ENCODE measurements around the gene GBX1. TPM values are rescaled to one million over a fixed set of nuclear protein-coding genes. Genes with fewer than 3 reads are reported as not detected.
A peak's percentile ranks its signal among the peaks of the same experiment; 100 is the strongest.

GBX1 gene
- total RNA-seq, 2 donors from 2014 or later = 1.2 TPM; not detected in 1

DNA sequence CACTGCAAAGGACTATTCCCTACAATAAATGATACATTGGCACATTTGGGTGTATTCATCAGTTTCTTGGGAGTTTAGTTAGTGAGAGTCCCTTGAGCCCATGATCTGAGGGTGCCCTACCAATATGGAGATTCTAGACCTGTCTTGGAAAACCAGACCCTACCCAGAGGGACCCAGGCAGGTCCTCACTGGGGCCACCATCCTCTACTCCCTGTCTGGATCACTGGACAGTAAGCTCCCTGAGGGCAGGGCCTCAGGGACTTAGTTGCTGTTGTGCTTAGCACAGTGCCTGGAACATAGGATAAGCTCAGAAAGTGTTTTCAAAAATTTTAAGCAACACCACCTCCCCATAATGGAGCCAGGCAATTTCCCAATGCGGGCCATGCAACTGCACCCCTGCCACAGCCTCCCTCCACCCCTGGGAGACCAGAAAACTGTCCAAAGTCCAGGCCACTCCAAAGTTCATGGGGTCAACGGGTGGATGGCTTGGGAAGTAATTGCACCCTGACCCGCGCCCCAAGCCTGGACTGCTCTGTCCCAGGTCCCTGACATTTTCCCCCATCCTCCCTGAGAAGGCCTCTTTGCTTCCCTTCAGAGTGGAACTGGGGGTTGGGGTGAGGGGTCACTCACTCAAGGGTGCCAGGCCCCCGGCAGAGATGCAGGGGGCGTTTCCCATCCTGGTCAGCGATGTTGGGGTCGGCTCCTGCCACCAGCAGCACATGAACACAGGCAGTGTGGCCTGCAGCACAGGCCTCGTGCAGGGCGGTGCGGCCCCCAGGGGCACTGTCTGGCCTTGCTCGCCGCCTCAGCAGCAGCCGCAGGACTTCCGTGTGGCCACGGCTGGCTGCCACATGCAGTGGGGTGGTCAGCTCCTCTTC, 18.5 kb upstream of the GBX1 start:
- no peak overlapping the region for H3K27ac Mint-ChIP-seq
- no peak overlapping the region for H3K4me3 Mint-ChIP-seq
- H3K9me3 Mint-ChIP-seq = no peaks in the 10 kb centered on the region
- H3K4me1 Mint-ChIP-seq = no peaks in the 10 kb centered on the region
- H3K36me3 Mint-ChIP-seq (ENCODE audit: low read depth) = no peaks in the 10 kb centered on the region
- no peaks in the 10 kb centered on the region for H3K27me3 Mint-ChIP-seq
- ATAC-seq (replicated peaks) = no peak

DNA sequence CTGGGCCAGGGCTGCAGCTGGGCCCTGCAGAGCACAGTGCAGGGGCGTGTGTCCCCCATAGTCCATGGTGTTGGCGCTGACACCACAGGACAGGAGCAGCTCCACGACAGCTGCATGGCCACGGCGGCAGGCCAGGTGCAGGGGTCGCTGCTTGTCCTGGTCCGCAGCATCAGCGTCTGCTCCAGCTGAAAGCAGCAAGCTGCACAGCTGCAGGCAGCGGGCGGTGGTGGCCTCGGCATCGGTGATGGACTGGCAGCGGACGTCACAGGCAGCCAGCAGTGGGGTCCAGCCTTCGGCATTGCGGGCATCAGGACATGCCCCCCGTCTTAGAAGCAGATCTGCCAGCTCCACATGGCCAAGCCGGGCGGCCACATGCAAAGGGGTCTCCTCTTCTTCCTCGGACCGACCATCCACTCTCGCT, 13.5 kb upstream of the GBX1 start:
- Mint-ChIP-seq H3K27me3 (peaks cover 3% of the 10 kb centered on the region), H3K4me3 (no peak overlapping the region), H3K27ac (no peak overlapping the region), H3K9me3 (no peaks in the 10 kb centered on the region), H3K36me3 (ENCODE audit: low read depth) (no peaks in the 10 kb centered on the region), H3K4me1 (no peaks in the 10 kb centered on the region)
- no peak for ATAC-seq (replicated peaks)

DNA sequence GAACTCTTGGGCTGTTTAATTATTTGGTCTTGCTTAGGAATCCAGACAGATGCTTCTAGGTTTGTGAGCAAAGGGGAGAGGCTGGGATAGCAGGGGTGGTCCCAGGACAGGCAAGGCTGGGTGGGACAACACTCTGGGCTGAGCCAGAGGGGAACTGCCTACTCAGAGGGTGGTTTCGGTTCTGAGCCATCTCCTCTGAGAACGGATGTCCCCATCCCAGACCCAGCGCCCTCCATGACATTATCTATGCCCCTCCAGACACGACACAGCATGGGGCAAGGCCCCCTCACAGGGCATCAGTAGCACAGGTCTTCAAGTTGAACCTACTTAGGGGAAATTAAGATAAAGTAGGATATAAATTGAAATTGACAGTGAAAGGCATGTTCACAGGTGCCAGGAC, 12.5 kb upstream of the GBX1 start:
- H3K27ac Mint-ChIP-seq = no peak overlapping the region
- H3K4me3 Mint-ChIP-seq = no peak overlapping the region
- no peaks in the 10 kb centered on the region for H3K36me3 Mint-ChIP-seq (ENCODE audit: low read depth)
- no peak for ATAC-seq (replicated peaks)
- H3K4me1 Mint-ChIP-seq = no peaks in the 10 kb centered on the region
- no peaks in the 10 kb centered on the region for H3K9me3 Mint-ChIP-seq
- H3K27me3 Mint-ChIP-seq = peaks cover 3% of the 10 kb centered on the region

DNA sequence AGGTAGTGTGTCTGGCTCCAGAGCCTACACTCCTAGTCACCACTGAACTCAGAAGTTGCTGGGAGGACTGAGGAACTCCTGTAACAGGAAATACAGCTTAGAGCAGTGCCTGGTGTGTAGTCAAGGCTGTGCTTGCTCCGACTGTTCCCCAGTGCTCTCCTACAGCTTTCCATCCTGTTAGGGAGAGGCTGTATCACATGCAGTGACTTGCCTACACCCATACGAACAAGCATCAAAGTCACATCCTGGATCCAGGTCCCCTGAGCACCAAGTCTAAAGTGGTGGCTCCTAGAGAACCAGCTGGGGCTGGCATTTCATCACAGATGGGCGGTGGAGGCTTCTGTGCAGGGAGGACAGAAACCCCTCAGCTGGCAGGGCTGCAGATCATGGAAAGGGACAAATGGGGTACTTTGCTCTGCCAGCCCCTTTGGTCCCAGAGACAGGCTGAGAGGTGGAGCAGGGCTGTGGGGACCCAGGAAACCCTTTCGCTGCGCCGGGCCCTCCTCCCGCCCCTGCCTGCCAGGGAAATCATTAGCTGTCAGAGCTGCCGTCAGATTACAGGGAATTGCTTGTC, 11.9 kb upstream of the GBX1 start:
- Mint-ChIP-seq H3K27me3 (peaks cover 3% of the 10 kb centered on the region), H3K4me3 (no peak overlapping the region), H3K9me3 (no peaks in the 10 kb centered on the region), H3K4me1 (no peaks in the 10 kb centered on the region), H3K27ac (no peak overlapping the region), H3K36me3 (ENCODE audit: low read depth) (no peaks in the 10 kb centered on the region)
- ATAC-seq (replicated peaks) = no peak

DNA sequence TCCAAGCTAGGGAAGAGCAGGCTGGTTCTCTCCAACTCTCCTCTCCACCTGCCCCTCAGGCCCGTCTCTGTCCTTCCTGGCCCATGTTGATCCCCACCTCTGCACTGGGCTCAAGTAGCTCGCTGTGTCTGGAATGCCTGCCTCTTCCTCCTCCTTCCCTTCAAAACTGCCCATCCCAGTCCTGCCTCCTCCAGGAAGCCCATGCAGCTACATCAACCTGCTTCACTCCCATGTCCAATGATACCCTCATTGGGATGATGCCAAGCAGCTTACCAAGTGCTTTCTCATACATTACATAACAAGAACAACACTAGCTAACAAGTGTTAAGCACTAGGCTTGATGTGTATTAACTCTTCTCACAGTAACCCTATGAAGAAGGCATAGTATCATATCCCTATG, 11.3 kb upstream of the GBX1 start:
- H3K4me3 Mint-ChIP-seq = no peak overlapping the region
- no peaks in the 10 kb centered on the region for H3K9me3 Mint-ChIP-seq
- no peak overlapping the region for H3K27ac Mint-ChIP-seq
- H3K36me3 Mint-ChIP-seq (ENCODE audit: low read depth) = no peaks in the 10 kb centered on the region
- ATAC-seq (replicated peaks) = no peak
- H3K27me3 Mint-ChIP-seq = peaks cover 3% of the 10 kb centered on the region
- H3K4me1 Mint-ChIP-seq = no peaks in the 10 kb centered on the region

DNA sequence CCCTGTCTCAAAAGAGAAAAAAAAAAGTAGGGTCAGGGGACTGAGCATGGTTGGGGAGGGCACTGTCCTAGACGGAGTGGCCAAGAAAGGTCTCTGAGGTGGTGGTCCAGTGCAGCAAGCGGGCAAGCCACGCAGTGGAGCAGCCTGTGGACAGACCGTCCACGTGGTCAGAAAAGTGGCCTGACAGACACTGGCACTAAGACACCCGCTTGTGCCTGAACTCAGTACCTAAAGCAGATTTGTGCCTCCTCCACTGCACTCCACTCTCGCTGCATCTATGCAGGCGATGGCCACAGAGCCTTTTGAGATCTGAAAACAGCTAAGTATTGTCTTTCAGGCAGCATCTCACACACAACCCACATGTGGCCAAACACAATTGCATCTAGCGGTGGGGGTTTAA, 10.7 kb upstream of the GBX1 start:
- no peaks in the 10 kb centered on the region for H3K36me3 Mint-ChIP-seq (ENCODE audit: low read depth)
- peaks cover 6% of the 10 kb centered on the region for H3K27me3 Mint-ChIP-seq
- no peak overlapping the region for H3K27ac Mint-ChIP-seq
- no peak for ATAC-seq (replicated peaks)
- H3K4me1 Mint-ChIP-seq = no peaks in the 10 kb centered on the region
- H3K4me3 Mint-ChIP-seq = no peak overlapping the region
- no peaks in the 10 kb centered on the region for H3K9me3 Mint-ChIP-seq

DNA sequence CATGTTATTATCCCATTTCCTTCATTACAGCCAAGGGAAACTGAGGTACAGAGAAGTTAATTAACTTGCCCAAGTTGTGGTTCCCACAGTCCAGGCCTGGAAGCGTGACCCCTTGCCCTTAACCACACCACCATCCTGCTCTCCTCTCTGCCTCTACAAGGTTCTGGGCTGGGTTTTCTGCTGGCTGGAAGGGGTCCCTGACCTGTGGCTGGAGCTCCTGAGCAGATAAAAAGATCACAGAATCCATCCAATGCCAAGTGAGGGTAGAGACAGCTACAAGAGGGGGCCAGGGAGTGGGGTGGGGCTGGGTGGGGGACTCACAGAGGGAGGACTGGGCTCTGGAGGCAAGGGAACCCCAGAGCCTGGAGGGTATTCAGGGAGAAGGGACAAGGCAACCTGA, 9.8 kb upstream of the GBX1 start:
- Mint-ChIP-seq H3K4me3 (no peak overlapping the region), H3K36me3 (ENCODE audit: low read depth) (no peaks in the 10 kb centered on the region)

DNA sequence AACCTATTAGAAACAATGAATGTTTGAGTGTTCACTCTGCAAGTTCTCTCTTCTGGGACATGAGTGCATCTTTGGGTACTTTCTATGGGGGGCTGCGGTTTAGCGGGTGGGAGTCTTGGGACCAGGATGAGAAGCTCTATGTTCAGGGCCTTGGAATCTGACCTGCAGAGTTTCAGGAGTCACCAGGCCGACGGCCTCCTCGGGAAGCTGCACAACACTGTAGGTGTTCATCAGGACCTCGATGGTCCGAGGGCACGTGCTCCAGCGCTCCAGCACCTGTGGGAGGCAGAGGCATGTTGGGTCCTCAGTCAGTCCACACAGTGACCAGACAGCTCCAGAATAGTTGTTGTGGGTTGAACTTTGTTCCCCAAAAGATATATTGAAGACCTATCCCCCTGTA, 8.9 kb upstream of the GBX1 start:
- H3K4me3 Mint-ChIP-seq = no peak overlapping the region
- H3K27me3 Mint-ChIP-seq = peaks cover 15% of the 10 kb centered on the region
- ATAC-seq (replicated peaks) = no peak
- no peak overlapping the region for H3K27ac Mint-ChIP-seq
- no peaks in the 10 kb centered on the region for H3K36me3 Mint-ChIP-seq (ENCODE audit: low read depth)
- no peaks in the 10 kb centered on the region for H3K9me3 Mint-ChIP-seq
- peaks cover 7% of the 10 kb centered on the region for H3K4me1 Mint-ChIP-seq

More for the DNA sequence above, 9.8 kb upstream of the GBX1 start:
- ATAC-seq (replicated peaks) = no peak
- Mint-ChIP-seq H3K27ac (no peak overlapping the region), H3K9me3 (no peaks in the 10 kb centered on the region), H3K27me3 (peaks cover 13% of the 10 kb centered on the region), H3K4me1 (peaks cover 6% of the 10 kb centered on the region)

DNA sequence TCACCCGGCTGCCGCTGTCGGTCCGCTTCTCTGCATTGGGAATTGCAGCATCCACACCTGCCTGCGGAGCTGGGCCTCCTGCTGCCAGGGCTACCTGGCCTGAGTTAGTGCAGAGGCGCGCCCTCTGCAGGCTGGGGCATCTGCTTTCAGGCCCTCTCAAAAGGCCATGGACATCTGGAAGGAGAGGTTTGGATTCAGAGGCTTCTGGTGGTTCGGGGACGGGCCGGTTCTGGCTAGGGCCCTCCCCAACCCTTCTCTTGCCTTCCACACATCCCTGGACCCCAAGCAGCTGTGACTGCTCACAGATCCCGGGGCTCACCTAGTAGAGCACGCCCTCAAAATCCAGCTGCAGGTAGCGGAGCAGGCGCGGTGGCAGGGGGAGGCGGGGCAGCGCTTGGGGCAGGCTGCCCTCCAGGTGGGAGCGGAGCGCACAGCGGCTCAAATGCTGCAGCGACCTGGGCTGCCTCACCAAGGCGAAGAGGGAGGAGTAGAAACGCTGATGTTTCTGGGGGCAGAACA, 8.4 kb upstream of the GBX1 start:
- Mint-ChIP-seq H3K4me3 (no peak overlapping the region), H3K27ac (no peak overlapping the region), H3K36me3 (ENCODE audit: low read depth) (no peaks in the 10 kb centered on the region), H3K9me3 (no peaks in the 10 kb centered on the region), H3K27me3 (peaks cover 19% of the 10 kb centered on the region), H3K4me1 (peaks cover 7% of the 10 kb centered on the region)
- ATAC-seq (replicated peaks) = no peak

DNA sequence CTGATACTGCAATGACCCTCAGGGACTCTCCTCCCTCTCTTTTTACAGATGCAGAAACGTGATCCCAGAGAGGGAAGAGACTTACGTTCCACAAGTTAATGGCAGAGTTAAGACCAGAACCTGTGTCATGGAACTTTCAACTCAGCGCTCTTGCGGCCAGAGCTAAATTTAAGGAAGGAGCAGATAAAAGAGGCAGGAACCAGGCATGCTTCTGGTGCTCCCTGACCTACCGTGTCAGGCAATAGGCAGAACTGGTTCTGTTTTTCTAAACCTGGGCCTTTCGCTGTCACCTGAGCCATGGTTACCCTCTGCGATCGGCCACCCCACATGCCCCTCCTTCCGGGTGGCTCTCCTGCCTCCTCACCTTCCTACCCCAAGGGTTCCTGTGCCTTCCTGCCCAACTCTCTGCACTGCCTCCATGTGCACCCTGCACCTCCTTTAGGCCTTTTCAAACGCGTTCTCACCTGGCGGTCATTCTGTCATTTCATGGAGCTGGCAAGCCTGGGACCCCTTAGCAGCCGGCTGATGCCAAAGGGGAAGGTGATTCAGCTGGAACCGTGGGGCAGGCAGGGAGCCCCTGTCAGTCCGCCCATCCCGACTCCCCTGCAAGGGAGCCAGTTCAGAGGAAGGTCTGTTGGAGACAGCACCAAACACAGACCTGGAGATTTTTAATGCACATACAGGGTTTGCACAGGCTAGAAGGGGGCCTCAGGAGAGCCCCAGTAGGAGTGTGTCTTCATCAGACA, 7.7 kb upstream of the GBX1 start:
- no peak for ATAC-seq (replicated peaks)
- Mint-ChIP-seq H3K27ac (no peak overlapping the region), H3K4me1 (peaks cover 7% of the 10 kb centered on the region), H3K36me3 (ENCODE audit: low read depth) (no peaks in the 10 kb centered on the region), H3K9me3 (no peaks in the 10 kb centered on the region), H3K4me3 (no peak overlapping the region), H3K27me3 (peaks cover 19% of the 10 kb centered on the region)

DNA sequence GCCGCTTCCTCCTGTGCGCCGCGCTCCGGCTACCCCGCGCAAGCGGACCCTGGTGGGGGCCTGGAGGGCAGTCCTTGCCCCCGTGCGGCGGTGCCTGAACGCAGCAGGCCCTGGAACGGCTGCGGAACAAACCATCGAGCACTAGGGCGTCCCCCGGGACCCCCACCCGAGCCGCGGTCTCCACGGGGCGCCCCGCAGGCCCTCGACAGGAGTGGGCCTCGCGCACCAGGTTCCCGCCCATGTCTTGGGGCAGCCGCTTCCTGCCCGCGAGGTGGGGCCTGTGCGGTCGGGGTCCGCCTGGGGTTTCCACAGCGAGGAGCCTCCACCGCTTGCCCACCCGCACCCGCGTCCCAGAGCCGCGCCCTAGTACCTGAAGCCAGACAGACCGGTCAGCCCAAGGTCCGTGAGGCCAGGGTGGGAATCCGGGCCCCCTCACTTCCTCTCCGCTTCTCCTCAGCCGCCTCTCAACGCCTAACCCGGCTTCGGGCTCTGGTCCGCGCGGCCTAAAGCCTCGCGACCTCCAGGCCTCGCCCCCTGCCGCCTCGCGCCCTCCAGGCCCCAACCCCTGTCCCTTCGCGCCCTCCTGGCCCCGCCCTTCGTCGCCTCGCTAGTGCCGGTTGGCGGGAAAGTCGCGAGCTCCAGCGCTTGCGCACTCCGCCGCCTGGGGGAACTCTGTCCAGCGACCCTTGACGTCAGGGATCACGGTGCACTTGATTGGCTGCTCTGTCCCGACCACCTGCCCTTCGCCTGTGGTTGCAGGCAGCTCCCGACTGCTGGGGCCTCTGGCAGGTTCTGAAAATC, 7.0 kb upstream of the GBX1 start:
- no peaks in the 10 kb centered on the region for H3K36me3 Mint-ChIP-seq (ENCODE audit: low read depth)
- no peak overlapping the region for H3K4me3 Mint-ChIP-seq
- H3K9me3 Mint-ChIP-seq = no peaks in the 10 kb centered on the region
- peaks cover 7% of the 10 kb centered on the region for H3K4me1 Mint-ChIP-seq
- no peak overlapping the region for H3K27ac Mint-ChIP-seq
- ATAC-seq (replicated peaks) = no peak
- H3K27me3 Mint-ChIP-seq = peaks cover 21% of the 10 kb centered on the region

DNA sequence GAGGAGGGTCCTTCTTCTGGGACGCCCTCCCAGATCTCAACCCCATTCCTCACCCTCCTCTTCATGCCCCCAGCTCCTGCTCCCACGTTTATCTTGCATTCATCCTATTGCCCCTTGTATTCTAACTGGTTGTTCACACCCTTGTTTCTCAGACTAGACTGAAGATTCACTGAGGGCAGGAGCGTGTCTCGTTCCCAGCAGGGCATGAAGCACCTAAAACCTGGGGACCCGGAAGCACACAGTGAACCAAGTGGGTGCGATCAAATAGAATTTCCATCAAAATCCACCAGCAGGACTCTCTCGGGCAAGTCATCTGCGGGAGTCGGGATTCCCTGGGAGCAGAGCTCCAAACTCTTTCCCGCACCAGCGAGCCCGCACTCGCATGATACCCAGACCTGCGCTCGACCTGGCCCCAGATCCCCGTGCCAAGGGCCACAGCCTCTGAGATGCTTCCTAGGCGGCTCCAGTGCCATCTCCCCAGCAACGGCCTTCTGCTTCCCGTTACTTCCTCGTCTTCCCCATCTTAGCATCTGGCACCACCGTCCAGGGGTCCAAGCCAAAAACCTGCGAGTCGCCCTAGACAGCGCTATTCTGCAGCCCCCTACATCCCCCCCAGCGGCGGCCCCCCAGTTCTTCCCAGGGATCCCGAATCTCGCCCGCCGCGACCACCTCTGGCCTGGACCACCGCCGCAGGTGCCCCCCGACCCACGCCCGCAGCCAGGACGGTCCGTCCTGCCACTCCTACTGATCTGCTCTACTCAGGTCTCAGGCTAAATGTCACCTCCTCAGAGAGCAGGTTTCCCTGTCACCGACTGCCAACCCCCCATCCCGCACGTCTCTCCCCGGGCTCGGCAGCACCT, 6.1 kb upstream of the GBX1 start:
- no peak overlapping the region for H3K27ac Mint-ChIP-seq
- peaks cover 27% of the 10 kb centered on the region for H3K27me3 Mint-ChIP-seq
- no peak overlapping the region for H3K4me3 Mint-ChIP-seq
- H3K36me3 Mint-ChIP-seq (ENCODE audit: low read depth) = no peaks in the 10 kb centered on the region
- H3K9me3 Mint-ChIP-seq = no peaks in the 10 kb centered on the region
- peaks cover 9% of the 10 kb centered on the region for H3K4me1 Mint-ChIP-seq
- ATAC-seq (replicated peaks) = no peak

DNA sequence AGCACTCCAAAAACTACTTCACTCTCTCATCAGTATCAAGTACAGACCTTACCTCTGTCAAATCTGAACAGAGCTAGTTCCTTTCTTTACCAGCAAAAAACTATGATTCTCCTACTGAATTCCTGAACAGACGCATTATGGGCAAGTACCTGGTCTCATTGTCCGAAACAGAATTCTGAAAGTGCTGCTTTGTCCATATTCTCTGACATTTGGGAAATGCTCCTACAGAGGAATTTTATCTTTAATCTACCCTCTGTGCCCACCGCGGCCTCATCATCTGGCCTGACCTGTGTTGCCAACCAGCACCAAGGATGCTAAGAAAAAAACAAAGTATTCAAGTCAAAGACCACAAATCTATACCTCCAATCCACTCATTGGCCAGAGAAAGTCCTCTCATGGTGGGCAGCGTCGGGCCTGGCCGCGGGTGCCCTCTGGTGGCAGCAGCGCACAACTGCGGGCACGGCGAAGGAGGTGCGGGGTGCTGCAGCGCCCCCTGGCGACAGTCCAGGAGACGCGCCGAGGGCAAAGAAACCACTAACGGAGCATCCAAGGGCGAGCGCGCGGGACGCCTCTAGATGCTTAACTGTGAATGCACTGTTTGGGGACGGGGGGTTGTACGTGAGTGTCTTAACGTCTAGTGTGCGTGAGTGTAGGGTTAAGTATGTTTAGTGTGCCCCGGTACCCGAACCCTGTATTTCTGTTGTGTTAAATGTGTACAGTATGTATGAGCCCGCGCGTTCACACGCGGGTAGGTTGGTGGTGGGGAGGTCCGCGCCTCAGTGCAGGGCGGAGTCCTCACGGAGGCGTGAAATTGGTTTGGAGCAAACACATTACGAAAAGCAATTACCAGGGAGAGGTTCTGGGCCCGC, 5.0 kb upstream of the GBX1 start:
- peaks cover 31% of the 10 kb centered on the region for H3K27me3 Mint-ChIP-seq
- H3K9me3 Mint-ChIP-seq = no peaks in the 10 kb centered on the region
- no peaks in the 10 kb centered on the region for H3K36me3 Mint-ChIP-seq (ENCODE audit: low read depth)
- peak; percentile 71 for ATAC-seq (replicated peaks)
- H3K4me1 Mint-ChIP-seq = peaks cover 14% of the 10 kb centered on the region
- no peak overlapping the region for H3K27ac Mint-ChIP-seq
- no peak overlapping the region for H3K4me3 Mint-ChIP-seq

Measured in activated T-helper 17 cell treated with anti-CD3 and anti-CD28 coated beads, Interleukin-2, amount 50 U/mL, for 72 hours (primary cell).